ENCODE data around the gene OPCML.

- TF ChIP-seq CTCF (IDR thresholded peaks at IDR 0.05) (no peak), EZH2 (IDR thresholded peaks at IDR 0.05; ENCODE audit: borderline replicate concordance, insufficient read depth, low read depth, low read length, poor library complexity, severe bottlenecking) (no peak)
Observed at GRCh38 chr11:132408877-132409276, 1123.4 kb downstream of the OPCML start.
